ENCODE measurements around the gene PRRC2B.

PRRC2B gene

DNA sequence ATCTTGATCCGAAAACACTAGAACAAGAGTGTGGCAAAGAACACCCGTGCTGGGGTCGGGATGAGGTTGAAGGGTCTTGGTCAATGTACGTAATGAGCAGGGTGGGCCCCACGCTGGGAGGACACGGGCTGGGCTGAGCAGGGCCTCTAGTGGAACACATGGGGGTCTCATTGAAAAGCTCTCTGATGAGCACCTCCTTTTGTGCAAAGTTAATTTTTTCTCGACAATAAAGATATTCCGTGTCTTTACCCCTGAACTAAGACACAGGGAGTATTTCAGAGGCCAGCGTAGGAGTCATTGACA is 129.2 kb downstream of the PRRC2B start:
- no peak overlapping the region for H3K4me3 ChIP-seq
- no peak for DNase-seq (ENCODE audit: low spot score in 2 of 2)

DNA sequence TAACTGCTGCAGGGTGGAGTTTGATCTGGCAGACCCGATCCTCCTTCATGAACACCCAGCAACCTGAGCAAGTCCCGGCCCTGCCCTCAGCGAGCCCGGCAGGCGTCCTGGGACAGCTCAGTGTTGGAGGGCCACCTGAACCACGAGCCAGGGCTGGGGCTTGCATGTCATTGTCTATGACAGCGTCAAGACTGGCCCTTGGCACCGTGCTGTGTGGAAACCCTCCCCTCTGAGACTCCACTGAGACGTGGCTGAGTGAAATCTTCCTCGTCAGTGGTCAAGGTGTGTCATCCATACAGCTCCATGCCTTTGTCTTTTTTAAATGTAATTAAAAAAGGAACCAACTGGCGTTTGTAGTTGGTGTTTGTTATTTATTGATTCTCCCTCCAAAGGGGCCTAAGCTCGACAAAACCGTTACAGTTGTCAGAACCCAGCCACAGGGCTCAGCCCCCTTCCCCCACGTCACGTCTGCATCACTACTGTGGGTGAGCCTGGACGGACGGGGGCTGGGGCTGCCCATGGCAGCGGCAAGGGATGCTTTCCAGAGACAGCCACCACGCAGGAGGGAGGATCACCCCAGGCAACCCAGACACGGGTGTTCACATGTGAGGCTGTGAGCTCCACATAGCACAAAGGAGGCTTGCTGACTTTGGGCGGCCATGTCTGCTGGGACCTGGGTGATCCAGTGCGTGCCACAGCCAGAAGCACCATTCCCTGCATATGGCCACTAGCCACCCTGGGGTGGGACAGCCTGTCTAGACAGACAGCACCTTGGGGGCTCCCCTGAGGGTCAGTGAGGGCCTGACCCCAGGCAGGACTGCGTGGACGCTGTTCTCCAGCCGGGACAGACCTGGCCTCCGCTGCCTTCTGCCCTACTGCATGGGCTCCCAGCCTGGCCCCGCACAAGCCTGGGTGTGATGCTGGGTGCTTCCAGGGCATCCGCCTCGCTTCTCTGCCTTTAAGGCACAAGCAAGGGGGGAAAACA is 129.9 kb downstream of the PRRC2B start:
- H3K27me3 ChIP-seq (ENCODE audit: low read depth), result no peaks in the 10 kb centered on the region
- in situ Hi-C loops (cut with MboI; ENCODE audit: low sequenced_read_pairs), result no loop called here
- DNase-seq (ENCODE audit: low spot score in 2 of 2), result no peak
- H3K4me1 ChIP-seq, result no peaks in the 10 kb centered on the region
- peaks cover 93% of the 10 kb centered on the region for H3K36me3 ChIP-seq (replicated peaks)
- H3K9me3 ChIP-seq, result no peaks in the 10 kb centered on the region
- H3K4me3 ChIP-seq, result no peak overlapping the region

More for the DNA sequence above, 129.2 kb downstream of the PRRC2B start:
- in situ Hi-C loops (cut with MboI; ENCODE audit: low sequenced_read_pairs), result no loop called here
- Histone ChIP-seq H3K27me3 (ENCODE audit: low read depth) (no peaks in the 10 kb centered on the region), H3K4me1 (no peaks in the 10 kb centered on the region), H3K36me3 (replicated peaks) (peaks cover 93% of the 10 kb centered on the region), H3K9me3 (no peaks in the 10 kb centered on the region)

DNA sequence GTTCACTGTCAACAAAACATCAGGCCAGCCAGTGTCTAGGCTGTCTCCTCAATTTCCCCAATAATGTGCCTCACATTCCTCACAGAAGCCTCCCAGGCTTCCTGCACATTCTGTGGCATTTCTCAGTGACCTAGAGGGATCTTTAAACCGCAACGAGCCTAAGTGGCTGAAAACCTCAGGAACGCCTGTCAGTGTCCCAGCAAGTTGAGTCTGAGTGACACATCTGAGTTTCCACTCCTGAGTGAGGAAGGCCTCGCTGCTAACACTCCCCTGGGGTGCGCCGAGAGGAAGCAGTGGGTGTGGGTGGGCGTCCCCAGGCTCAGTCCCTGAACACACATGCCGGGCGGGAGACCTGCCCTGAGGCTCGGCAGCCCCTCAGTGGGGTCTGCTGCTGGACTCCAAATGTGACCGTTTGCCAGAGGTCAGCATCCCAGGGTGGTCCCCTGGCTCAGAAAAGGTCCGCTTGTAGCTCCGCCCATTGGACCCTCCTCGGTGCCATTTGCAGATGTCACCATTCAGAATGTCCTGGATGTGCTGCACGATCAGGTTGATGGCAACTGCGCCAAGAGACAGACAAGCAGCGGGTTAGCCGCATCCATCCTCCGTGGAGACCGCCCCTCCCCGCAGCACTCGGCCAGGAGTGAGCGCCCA is 130.9 kb downstream of the PRRC2B start:
- Histone ChIP-seq H3K9me3 (no peaks in the 10 kb centered on the region), H3K36me3 (replicated peaks) (peaks cover 93% of the 10 kb centered on the region), H3K4me3 (no peak overlapping the region), H3K27me3 (ENCODE audit: low read depth) (no peaks in the 10 kb centered on the region), H3K4me1 (no peaks in the 10 kb centered on the region)
- no peak for DNase-seq (ENCODE audit: low spot score in 2 of 2)
- in situ Hi-C loops (cut with MboI; ENCODE audit: low sequenced_read_pairs), result no loop called here

DNA sequence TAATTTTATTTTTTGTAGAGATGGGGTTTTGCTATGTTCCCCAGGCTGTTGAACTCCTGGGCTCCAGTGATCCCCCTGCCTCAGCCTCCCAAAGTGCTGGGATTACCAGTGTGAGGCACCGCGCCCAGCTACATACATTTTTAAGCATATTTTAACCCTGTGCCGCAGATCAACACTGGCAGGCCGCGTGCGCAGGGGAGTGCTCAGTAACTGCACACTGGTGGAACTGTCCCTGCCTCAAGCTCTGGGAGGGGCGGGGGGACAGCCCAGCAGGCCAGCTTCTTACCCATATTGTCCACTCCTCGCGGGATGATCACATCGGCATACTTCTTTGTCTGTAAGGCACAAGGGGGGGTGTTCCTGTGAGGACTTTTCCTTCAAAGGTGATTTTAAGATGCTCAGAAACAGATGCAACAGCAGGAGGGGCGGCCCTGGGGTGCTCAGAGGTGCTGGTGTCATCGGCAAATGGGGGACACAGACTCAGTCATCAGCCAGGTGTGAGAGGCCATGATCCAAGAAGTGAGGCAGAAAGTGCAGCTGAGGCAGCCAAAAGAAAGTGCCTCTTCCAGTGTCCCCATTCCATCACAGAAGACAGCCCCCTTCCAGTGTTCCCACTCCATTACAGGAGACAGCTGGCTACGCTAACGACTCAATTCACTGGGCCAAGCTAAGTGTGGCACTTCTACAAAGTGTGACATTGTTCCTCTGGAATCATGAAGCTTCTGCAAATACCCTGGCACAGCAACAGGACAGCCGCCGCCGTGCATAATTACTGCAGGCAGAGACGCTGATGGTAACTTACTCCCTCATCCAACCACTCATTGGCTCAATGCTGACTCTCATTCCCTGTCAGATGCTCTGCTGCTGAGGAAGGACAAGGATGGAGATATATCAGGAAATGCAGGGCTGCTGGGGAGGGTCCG is 132.0 kb downstream of the PRRC2B start:
- H3K4me3 ChIP-seq, result no peak overlapping the region
- in situ Hi-C loops (cut with MboI; ENCODE audit: low sequenced_read_pairs), result no loop called here
- H3K4me1 ChIP-seq, result no peaks in the 10 kb centered on the region
- no peak for DNase-seq (ENCODE audit: low spot score in 2 of 2)
- peaks cover 84% of the 10 kb centered on the region for H3K36me3 ChIP-seq (replicated peaks)
- no peaks in the 10 kb centered on the region for H3K9me3 ChIP-seq
- H3K27me3 ChIP-seq (ENCODE audit: low read depth), result no peaks in the 10 kb centered on the region

DNA sequence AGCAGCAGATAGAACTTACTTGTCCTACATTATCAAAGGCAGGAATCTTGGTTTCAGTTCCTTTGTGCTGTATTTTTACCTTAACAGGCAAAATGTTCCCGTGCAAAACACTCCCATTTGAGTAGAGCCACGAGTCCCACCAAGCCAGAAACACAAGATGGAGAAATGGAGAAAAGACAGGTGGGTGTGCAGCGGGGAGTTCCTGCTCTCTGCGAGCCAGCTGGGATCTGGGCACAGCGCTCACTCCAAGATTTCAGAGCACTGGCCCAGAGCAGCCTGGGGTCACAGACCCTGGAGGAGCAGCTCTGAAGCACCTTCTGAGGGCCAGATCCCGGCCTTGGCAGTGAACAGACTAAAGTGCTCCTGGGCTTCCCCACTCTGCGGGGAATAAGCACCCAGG is 134.3 kb downstream of the PRRC2B start:
- DNase-seq (ENCODE audit: low spot score in 2 of 2), result no peak
- Histone ChIP-seq H3K27me3 (ENCODE audit: low read depth) (no peaks in the 10 kb centered on the region), H3K36me3 (replicated peaks) (peaks cover 63% of the 10 kb centered on the region), H3K9me3 (no peaks in the 10 kb centered on the region), H3K4me3 (no peak overlapping the region), H3K4me1 (no peaks in the 10 kb centered on the region; the same call in 1 of the 2 replicates)
- in situ Hi-C loops (cut with MboI; ENCODE audit: low sequenced_read_pairs), result no loop called here

DNA sequence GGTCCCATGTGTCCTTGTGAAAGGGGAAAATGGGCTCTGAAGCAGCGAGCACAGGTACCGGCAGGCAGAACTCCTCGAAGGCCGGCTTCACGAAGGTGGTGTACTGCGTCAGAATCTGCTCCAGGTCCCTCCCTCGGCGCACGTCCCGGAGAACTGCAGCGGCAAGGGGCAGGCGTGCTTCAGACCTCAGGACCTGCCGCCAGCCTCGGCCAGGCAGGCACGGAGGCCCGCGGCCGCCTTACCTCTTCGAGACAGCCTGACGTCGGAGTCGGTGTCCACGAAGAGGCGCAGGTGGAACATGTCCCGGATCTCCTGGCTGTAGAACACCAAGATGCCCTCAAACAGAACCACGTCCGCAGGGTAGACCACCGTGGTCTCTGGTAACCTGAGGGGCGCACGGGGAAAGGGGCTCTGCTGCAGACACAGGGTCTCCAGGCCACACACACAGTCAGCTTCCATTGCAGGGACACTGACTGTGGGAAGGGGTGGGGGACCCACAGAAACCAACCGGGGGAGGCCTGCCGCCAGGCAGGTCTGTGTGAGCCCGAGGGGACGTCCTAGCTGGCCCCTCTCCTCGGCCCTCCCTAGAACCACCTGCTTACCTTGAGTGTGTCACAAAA is 135.1 kb downstream of the PRRC2B start:
- in situ Hi-C loops (cut with MboI; ENCODE audit: low sequenced_read_pairs), result no loop called here
- H3K36me3 ChIP-seq (replicated peaks), result peaks cover 55% of the 10 kb centered on the region
- no peak overlapping the region for H3K4me3 ChIP-seq
- H3K27me3 ChIP-seq (ENCODE audit: low read depth), result no peaks in the 10 kb centered on the region
- no peaks in the 10 kb centered on the region for H3K9me3 ChIP-seq
- H3K4me1 ChIP-seq, result no peaks in the 10 kb centered on the region; the same call in 1 of the 2 replicates
- DNase-seq (ENCODE audit: low spot score in 2 of 2), result no peak

DNA sequence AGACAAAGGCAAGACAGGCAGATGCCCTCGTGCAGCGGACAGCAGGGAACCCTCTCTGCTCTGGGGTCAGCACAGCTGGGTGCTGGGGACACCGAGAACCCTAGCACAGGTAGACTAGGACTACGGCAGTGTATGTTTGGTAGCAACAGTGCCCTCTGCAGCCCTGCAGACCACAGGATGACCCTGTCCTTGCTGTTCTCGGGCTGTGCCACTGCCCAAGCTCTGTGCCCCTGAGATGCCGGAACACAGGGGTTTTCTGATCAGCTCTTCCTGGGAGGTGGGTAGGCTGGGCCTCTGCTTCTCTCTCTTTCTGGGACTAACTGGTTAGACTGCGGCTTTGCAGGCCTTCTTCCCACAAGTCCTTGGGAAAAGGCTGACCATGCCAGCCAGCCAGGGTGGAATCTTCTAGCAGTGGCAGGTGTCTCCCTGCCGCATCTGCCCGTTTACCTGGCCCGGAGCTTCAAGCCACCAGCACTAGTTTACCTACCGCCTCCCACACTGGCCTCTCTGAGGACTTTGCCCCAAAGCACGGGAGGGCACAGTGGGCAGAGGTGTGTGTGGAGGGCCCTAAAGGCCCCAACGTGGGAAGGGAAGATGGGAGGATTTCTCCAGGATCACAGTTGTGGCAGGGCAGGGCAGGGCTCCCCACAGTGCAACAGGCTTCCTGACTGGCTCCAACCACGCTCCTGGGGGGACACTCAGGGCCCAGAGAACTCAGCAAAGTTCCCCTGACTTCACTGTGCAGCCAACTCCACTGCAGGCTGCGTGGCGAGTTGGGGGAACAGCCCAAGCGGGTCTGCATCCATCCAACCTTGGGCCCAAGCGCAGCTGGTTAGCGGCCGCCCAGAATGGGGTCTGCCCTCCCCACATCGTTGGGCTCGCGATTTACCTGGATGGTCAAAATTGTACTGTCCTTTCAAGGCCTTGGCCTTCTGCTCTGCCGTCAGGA is 136.0 kb downstream of the PRRC2B start:
- Histone ChIP-seq H3K4me3 (peak overlapping the region; percentile 66), H3K27me3 (ENCODE audit: low read depth) (no peaks in the 10 kb centered on the region), H3K4me1 (no peaks in the 10 kb centered on the region; the same call in 1 of the 2 replicates), H3K36me3 (replicated peaks) (peaks cover 46% of the 10 kb centered on the region), H3K9me3 (no peaks in the 10 kb centered on the region)
- in situ Hi-C loops (cut with MboI; ENCODE audit: low sequenced_read_pairs), result no loop called here
- no peak for DNase-seq (ENCODE audit: low spot score in 2 of 2)

DNA sequence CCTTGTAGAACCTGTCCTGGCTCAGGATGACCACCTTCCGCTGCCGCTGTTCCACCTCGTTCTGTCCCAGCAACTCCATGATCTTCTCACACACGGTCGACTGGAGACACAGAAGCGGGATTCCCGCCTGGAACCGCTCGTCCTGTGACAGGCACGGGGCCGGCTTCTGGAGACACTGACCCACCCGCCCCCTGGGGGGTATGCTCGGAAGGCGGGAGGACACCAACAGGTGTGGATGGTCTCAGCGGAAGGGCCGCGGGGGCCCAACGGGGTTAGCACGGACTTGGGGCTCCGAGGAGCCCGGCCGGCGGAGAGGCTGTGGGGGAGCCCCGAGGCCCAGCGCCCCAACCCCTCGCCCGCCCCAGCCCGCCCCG is 136.6 kb downstream of the PRRC2B start:
- peaks cover 39% of the 10 kb centered on the region for H3K36me3 ChIP-seq (replicated peaks)
- no peaks in the 10 kb centered on the region for H3K27me3 ChIP-seq (ENCODE audit: low read depth)
- no peaks in the 10 kb centered on the region; the same call in 1 of the 2 replicates for H3K4me1 ChIP-seq
- DNase-seq (ENCODE audit: low spot score in 2 of 2), result peak; percentile 28 to 71
- no peaks in the 10 kb centered on the region for H3K9me3 ChIP-seq
- in situ Hi-C loops (cut with MboI; ENCODE audit: low sequenced_read_pairs), result no loop called here
- peak overlapping the region; percentile 66 for H3K4me3 ChIP-seq

DNA sequence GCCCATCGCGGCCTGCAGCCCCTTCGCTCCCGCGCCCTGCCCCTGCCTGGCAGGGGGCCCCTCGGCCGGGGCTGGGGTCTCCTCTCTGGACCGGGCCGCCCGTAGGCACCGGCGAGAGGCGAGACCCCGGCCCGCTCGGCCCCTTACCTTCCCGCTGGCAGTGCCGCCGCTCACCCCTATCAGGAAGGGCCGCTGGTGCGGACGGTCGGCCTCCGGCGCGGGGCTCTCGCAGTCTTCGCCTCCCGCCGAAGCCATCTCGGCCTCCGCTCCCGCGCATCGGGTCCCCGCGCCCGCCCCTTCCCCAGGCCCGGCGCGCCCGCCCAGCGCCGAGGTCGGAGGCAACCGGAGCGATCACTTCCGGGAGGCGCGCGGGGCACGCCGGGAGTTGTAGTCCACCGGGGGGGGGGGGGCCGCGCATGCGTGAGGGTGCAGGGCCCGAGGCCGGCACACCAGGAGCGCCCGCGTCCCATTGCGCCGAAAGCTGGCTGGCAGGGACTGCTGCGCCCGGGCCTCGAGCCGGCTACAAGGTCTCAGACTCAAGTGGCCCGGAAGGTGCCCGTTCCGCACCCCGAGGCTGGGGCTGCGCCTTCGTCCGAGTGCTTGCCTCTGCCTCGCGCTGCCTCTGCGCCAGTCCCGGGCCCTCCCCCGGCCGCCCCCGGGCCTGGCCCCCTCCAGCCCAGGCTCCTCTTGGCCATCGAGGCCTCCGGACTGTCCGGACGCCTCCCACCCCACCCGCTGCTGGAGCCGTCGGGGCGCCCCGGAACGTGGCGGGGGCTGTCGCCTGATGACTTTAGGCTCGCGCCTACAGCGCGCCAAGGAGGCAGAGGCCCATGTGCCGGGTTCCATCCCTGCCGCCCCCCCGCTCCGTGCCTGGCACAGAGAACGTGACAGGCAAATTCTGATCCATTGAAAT is 137.3 kb downstream of the PRRC2B start, which contains the start of gene UCK1:
TSS of gene UCK1 (minus strand) at position 344 of the 913 bp plus-strand sequence. CDS start at position 255, 89 bp downstream.
- DNase-seq (ENCODE audit: low spot score in 2 of 2), result peak; percentile 74 to 87
- Histone ChIP-seq H3K4me3 (peak within 1 kb of the TSS; percentile 66), H3K36me3 (replicated peaks) (peaks cover 33% of the 10 kb centered on the region), H3K9me3 (no peaks in the 10 kb centered on the region), H3K27me3 (ENCODE audit: low read depth) (no peaks in the 10 kb centered on the region), H3K4me1 (no peaks in the 10 kb centered on the region; the same call in 1 of the 2 replicates)
- in situ Hi-C loops (cut with MboI; ENCODE audit: low sequenced_read_pairs), result no loop called here

DNA sequence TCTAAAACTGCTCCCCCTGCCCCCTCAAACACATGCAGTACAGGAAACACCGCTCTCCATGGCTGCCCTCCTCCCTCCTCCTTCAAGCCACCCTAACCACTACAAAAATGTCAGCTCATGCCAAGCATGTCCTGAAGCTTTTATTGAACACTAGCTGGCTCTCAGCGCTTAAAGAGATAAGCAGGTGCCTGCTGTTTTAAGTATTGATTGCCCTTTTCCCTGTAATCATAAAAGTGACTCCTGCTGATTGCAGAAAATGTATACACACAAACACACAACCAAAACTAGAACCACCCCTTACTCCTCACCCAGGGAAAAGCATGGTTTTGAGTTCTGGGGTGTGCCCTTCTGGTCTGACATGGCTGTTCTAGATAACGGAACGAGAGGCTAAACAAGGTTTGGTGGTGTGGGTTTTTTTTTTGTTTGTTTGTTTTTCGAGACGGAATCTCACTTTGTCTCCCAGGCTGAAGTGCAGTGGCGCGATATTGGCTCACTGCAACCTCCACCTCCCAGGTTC is 140.9 kb downstream of the PRRC2B start:
- H3K4me1 ChIP-seq, result no peaks in the 10 kb centered on the region; the same call in 1 of the 2 replicates
- H3K4me3 ChIP-seq, result no peak overlapping the region
- H3K9me3 ChIP-seq, result no peaks in the 10 kb centered on the region
- no peaks in the 10 kb centered on the region for H3K27me3 ChIP-seq (ENCODE audit: low read depth)
- in situ Hi-C loops (cut with MboI; ENCODE audit: low sequenced_read_pairs), result no loop called here
- H3K36me3 ChIP-seq (replicated peaks), result peaks cover 2% of the 10 kb centered on the region
- no peak for DNase-seq (ENCODE audit: low spot score in 2 of 2)

DNA sequence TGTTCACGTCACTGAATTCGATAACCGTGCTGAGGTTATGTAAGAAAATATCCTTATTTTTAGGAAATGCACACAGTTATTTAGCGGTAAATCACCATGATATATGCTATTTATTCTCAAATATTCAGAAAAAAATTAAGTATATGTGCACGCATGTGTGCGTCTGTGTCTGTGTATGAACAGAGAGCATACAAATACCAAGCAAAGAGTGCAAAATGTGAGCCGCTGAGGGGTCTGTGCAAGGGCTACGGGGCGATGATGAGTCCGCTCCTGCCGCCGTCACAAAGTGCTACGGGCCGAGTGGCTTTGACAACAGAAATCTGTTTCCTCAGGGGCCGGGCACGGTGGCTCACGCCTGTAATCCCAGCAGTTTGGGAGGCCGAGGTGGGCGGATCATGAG is 144.1 kb downstream of the PRRC2B start:
- no peaks in the 10 kb centered on the region for H3K9me3 ChIP-seq
- H3K27me3 ChIP-seq (ENCODE audit: low read depth), result no peaks in the 10 kb centered on the region
- H3K4me3 ChIP-seq, result no peak overlapping the region
- in situ Hi-C loops (cut with MboI; ENCODE audit: low sequenced_read_pairs), result no loop called here
- no peaks in the 10 kb centered on the region for H3K36me3 ChIP-seq (replicated peaks)
- H3K4me1 ChIP-seq, result no peaks in the 10 kb centered on the region
- no peak for DNase-seq (ENCODE audit: low spot score in 2 of 2)

Data from HAP-1 (cell line).